ENCODE data around the gene HAPLN3.

Gene HAPLN3

DNA sequence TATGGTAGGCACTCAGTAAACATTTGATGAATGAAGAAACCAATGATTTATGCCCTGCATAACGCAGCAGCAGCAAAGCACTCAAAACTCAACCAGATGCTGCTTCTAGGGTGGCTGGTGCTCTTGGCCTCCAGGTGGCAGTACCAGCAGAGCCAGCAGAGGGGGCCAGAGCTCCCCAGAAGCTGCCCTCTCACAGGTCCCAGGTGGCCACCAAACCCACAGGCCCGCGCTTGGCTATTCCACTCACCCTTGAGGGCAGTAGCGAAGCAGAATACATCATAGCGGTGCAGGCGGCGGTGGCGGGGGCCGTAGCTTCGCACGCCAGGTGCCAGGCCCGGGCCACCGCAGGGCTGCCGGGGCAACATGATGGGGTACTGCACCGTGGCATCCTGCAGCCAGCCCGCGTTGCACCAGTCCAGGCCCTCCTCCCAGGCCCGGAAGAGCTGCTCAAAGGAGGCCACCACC is 16.6 kb downstream of the HAPLN3 start:
- peaks cover 9% of the 10 kb centered on the region for H3K36me3 ChIP-seq (ENCODE audit: insufficient read depth, insufficient read length, low read length)
- H3K4me3 ChIP-seq (ENCODE audit: insufficient read length, low read depth), result no peak overlapping the region
- H3K27me3 ChIP-seq (ENCODE audit: insufficient read depth, insufficient read length), result no peaks in the 10 kb centered on the region
- DNase-seq (ENCODE audit: low read depth, low spot score), result peak; percentile 49
- no peaks in the 10 kb centered on the region for H3K9me3 ChIP-seq (ENCODE audit: insufficient read depth, low read length)
- H3K4me1 ChIP-seq (ENCODE audit: insufficient read depth, insufficient read length), result peaks cover 8% of the 10 kb centered on the region
- no peak overlapping the region for H3K9ac ChIP-seq (ENCODE audit: insufficient read length, low read depth)
- no peak for TF ChIP-seq YY1 (IDR thresholded peaks at IDR 0.05; ENCODE audit: insufficient read depth, insufficient read length)
- no peak for TF ChIP-seq ZNF274 (IDR thresholded peaks at IDR 0.05; ENCODE audit: low read depth, low read length)
- no peak for TF ChIP-seq SUZ12 (IDR thresholded peaks at IDR 0.05; ENCODE audit: extremely low read depth, insufficient read depth, insufficient read length)

- Histone ChIP-seq H3K9me3 (ENCODE audit: insufficient read depth, low read length) (no peaks in the 10 kb centered on the region), H3K27me3 (ENCODE audit: insufficient read depth, insufficient read length) (no peaks in the 10 kb centered on the region), H3K9ac (ENCODE audit: insufficient read length, low read depth) (no peak overlapping the region), H3K4me1 (ENCODE audit: insufficient read depth, insufficient read length) (peaks cover 5% of the 10 kb centered on the region), H3K36me3 (ENCODE audit: insufficient read depth, insufficient read length, low read length) (peaks cover 9% of the 10 kb centered on the region), H3K4me3 (ENCODE audit: insufficient read length, low read depth) (no peak overlapping the region)
- DNase-seq (ENCODE audit: low read depth, low spot score), result no peak
- TF ChIP-seq ZNF274 (IDR thresholded peaks at IDR 0.05; ENCODE audit: low read depth, low read length) (no peak), YY1 (IDR thresholded peaks at IDR 0.05; ENCODE audit: insufficient read depth, insufficient read length) (no peak), SUZ12 (IDR thresholded peaks at IDR 0.05; ENCODE audit: extremely low read depth, insufficient read depth, insufficient read length) (no peak)
Observed at GRCh38 chr15:88877906-88878305, 17.4 kb downstream of the HAPLN3 start.

DNA sequence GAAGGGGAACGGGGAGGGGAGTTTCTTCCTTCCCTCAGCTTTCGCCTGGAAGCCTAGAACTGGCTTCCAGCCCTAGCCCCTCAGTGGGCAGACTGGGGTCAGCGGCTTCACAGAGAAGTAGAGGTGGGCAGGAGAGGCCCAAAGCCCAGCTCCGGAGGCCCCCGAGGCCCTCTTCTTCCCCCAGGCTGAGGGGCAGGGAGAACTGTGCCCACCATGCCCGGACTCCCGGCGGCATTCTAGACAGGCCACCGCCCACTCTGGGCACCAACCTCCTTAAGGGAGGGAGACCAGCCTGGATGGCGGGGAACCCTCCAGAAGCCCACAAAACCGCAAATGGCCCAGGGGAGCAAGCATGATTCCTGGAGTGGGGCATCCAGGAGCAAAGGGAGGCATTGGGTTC is 17.9 kb downstream of the HAPLN3 start:
- Histone ChIP-seq H3K9me3 (ENCODE audit: insufficient read depth, low read length) (no peaks in the 10 kb centered on the region), H3K36me3 (ENCODE audit: insufficient read depth, insufficient read length, low read length) (peaks cover 9% of the 10 kb centered on the region), H3K27me3 (ENCODE audit: insufficient read depth, insufficient read length) (no peaks in the 10 kb centered on the region), H3K9ac (ENCODE audit: insufficient read length, low read depth) (no peak overlapping the region), H3K4me1 (ENCODE audit: insufficient read depth, insufficient read length) (peaks cover 5% of the 10 kb centered on the region), H3K4me3 (ENCODE audit: insufficient read length, low read depth) (no peak overlapping the region)
- no peak for DNase-seq (ENCODE audit: low read depth, low spot score)
- TF ChIP-seq YY1 (IDR thresholded peaks at IDR 0.05; ENCODE audit: insufficient read depth, insufficient read length) (no peak), ZNF274 (IDR thresholded peaks at IDR 0.05; ENCODE audit: low read depth, low read length) (no peak), SUZ12 (IDR thresholded peaks at IDR 0.05; ENCODE audit: extremely low read depth, insufficient read depth, insufficient read length) (no peak)

GRCh38 chr15:88876573-88876972 is 18.8 kb downstream of the HAPLN3 start:
- H3K4me1 ChIP-seq (ENCODE audit: insufficient read depth, insufficient read length), result peaks cover 7% of the 10 kb centered on the region
- TF ChIP-seq YY1 (IDR thresholded peaks at IDR 0.05; ENCODE audit: insufficient read depth, insufficient read length) (no peak), SUZ12 (IDR thresholded peaks at IDR 0.05; ENCODE audit: extremely low read depth, insufficient read depth, insufficient read length) (no peak), ZNF274 (IDR thresholded peaks at IDR 0.05; ENCODE audit: low read depth, low read length) (no peak)
- no peak for DNase-seq (ENCODE audit: low read depth, low spot score)
- H3K36me3 ChIP-seq (ENCODE audit: insufficient read depth, insufficient read length, low read length), result peaks cover 9% of the 10 kb centered on the region
- no peaks in the 10 kb centered on the region for H3K9me3 ChIP-seq (ENCODE audit: insufficient read depth, low read length)
- no peaks in the 10 kb centered on the region for H3K27me3 ChIP-seq (ENCODE audit: insufficient read depth, insufficient read length)
- no peak overlapping the region for H3K9ac ChIP-seq (ENCODE audit: insufficient read length, low read depth)
- no peak overlapping the region for H3K4me3 ChIP-seq (ENCODE audit: insufficient read length, low read depth)

DNA sequence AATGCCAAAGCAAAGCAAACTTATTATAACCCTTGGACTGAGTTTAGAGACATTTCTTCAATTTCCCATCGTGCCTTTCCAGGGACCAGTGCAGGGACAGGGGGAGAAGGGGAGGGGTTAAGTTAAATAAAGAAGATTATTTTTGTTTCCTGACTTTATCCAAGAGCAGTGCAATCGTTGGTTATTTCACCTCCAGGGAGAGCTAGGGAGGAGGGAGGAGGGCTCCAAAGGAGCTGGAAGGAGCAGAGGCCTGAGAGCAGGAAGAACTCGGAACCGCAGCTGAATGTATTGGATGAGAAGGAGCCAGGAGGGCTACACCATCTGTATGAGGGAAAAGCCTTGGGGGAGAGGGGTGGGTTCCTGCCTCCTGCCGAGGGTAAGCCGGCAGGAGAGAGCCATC is 20.7 kb downstream of the HAPLN3 start:
- no peak overlapping the region for H3K4me3 ChIP-seq (ENCODE audit: insufficient read length, low read depth)
- no peak for TF ChIP-seq YY1 (IDR thresholded peaks at IDR 0.05; ENCODE audit: insufficient read depth, insufficient read length)
- no peak for TF ChIP-seq ZNF274 (IDR thresholded peaks at IDR 0.05; ENCODE audit: low read depth, low read length)
- TF ChIP-seq SUZ12 (IDR thresholded peaks at IDR 0.05; ENCODE audit: extremely low read depth, insufficient read depth, insufficient read length), result no peak
- H3K9me3 ChIP-seq (ENCODE audit: insufficient read depth, low read length), result peaks cover 7% of the 10 kb centered on the region; the same call in 1 of the 2 replicates
- DNase-seq (ENCODE audit: low read depth, low spot score), result no peak
- peaks cover 6% of the 10 kb centered on the region for H3K36me3 ChIP-seq (ENCODE audit: insufficient read depth, insufficient read length, low read length)
- H3K27me3 ChIP-seq (ENCODE audit: insufficient read depth, insufficient read length), result no peaks in the 10 kb centered on the region
- H3K9ac ChIP-seq (ENCODE audit: insufficient read length, low read depth), result no peak overlapping the region
- H3K4me1 ChIP-seq (ENCODE audit: insufficient read depth, insufficient read length), result peaks cover 11% of the 10 kb centered on the region

DNA sequence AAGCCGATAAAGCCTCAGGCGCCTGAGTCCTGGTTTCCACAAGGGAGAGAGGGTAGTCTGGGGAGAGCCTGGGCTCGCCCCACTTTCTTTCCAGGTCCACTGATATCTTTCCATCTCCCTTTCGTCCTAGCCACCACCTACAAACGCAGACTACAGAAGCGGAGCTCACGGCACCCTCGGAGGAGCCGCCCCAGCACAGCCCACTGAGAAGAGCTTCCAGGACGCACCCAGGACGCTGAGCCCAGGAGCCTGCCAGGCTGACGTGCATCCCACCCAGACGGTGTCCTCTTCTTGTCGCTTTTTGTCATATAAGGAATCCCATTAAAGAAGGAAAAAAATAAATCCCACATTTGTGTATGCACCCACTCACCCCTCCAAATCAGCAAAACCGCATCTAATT is 21.1 kb downstream of the HAPLN3 start:
- Histone ChIP-seq H3K27me3 (ENCODE audit: insufficient read depth, insufficient read length) (no peaks in the 10 kb centered on the region), H3K4me3 (ENCODE audit: insufficient read length, low read depth) (no peak overlapping the region), H3K4me1 (ENCODE audit: insufficient read depth, insufficient read length) (peaks cover 11% of the 10 kb centered on the region), H3K9ac (ENCODE audit: insufficient read length, low read depth) (no peak overlapping the region), H3K9me3 (ENCODE audit: insufficient read depth, low read length) (peaks cover 11% of the 10 kb centered on the region; the same call in 1 of the 2 replicates), H3K36me3 (ENCODE audit: insufficient read depth, insufficient read length, low read length) (peaks cover 6% of the 10 kb centered on the region)
- TF ChIP-seq ZNF274 (IDR thresholded peaks at IDR 0.05; ENCODE audit: low read depth, low read length) (no peak), YY1 (IDR thresholded peaks at IDR 0.05; ENCODE audit: insufficient read depth, insufficient read length) (no peak), SUZ12 (IDR thresholded peaks at IDR 0.05; ENCODE audit: extremely low read depth, insufficient read depth, insufficient read length) (no peak)
- DNase-seq (ENCODE audit: low read depth, low spot score), result no peak

- Histone ChIP-seq H3K4me1 (ENCODE audit: insufficient read depth, insufficient read length) (peaks cover 11% of the 10 kb centered on the region), H3K36me3 (ENCODE audit: insufficient read depth, insufficient read length, low read length) (peaks cover 6% of the 10 kb centered on the region), H3K4me3 (ENCODE audit: insufficient read length, low read depth) (no peak overlapping the region), H3K9ac (ENCODE audit: insufficient read length, low read depth) (no peak overlapping the region), H3K9me3 (ENCODE audit: insufficient read depth, low read length) (peaks cover 16% of the 10 kb centered on the region; the same call in 1 of the 2 replicates), H3K27me3 (ENCODE audit: insufficient read depth, insufficient read length) (no peaks in the 10 kb centered on the region)
- no peak for DNase-seq (ENCODE audit: low read depth, low spot score)
- TF ChIP-seq YY1 (IDR thresholded peaks at IDR 0.05; ENCODE audit: insufficient read depth, insufficient read length), result no peak
- no peak for TF ChIP-seq SUZ12 (IDR thresholded peaks at IDR 0.05; ENCODE audit: extremely low read depth, insufficient read depth, insufficient read length)
- no peak for TF ChIP-seq ZNF274 (IDR thresholded peaks at IDR 0.05; ENCODE audit: low read depth, low read length)
Observed at GRCh38 chr15:88873786-88874185, 21.6 kb downstream of the HAPLN3 start.
